Epidermal melanocyte (primary cell): ENCODE results near the gene VWA2.

Experiments used
- DNase-seq: peaks from one replicate; pipeline ENCODE4 v3.0.0; 2011; ENCODE audit warnings: low spot score; ENCODE audit not compliant: insufficient read length

Gene VWA2

GRCh38 chr10:114239117-114239993 is at the start of gene VWA2:
TSS of gene VWA2 (plus strand) at chr10:114239254. CDS start at chr10:114248714, 9,460 bp downstream.
- DNase-seq = no peak

- DNase-seq = no peak
These were observed 49.4 kb upstream of the VWA2 start for GRCh38 chr10:114189700-114190099.

- DNase-seq = no peak
These were observed 44.0 kb upstream of the VWA2 start for GRCh38 chr10:114195079-114195478.

GRCh38 chr10:114199239-114199638 is 39.8 kb upstream of the VWA2 start:
- DNase-seq = no peak

- no peak for DNase-seq
These were observed 36.2 kb upstream of the VWA2 start for GRCh38 chr10:114202812-114203211.

- no peak for DNase-seq
These were observed 32.2 kb upstream of the VWA2 start for GRCh38 chr10:114206902-114207301.

GRCh38 chr10:114207349-114207748 is 31.7 kb upstream of the VWA2 start:
- DNase-seq = no peak

GRCh38 chr10:114208351-114208750 is 30.7 kb upstream of the VWA2 start:
- DNase-seq = no peak

GRCh38 chr10:114212153-114212552 is 26.9 kb upstream of the VWA2 start:
- DNase-seq = no peak

- DNase-seq = no peak
These were observed 24.0 kb upstream of the VWA2 start for GRCh38 chr10:114215033-114215432.

- DNase-seq = no peak
These were observed 18.8 kb upstream of the VWA2 start for GRCh38 chr10:114220281-114220680.

GRCh38 chr10:114221235-114221634 is 17.8 kb upstream of the VWA2 start:
- no peak for DNase-seq

GRCh38 chr10:114223066-114223465 is 16.0 kb upstream of the VWA2 start:
- DNase-seq = no peak

GRCh38 chr10:114228156-114228555 is 10.9 kb upstream of the VWA2 start:
- no peak for DNase-seq

- DNase-seq = no peak
These were observed 6.4 kb upstream of the VWA2 start for GRCh38 chr10:114232561-114233176.

GRCh38 chr10:114233482-114233881 is 5.6 kb upstream of the VWA2 start:
- no peak for DNase-seq

GRCh38 chr10:114234132-114234531 is 4.9 kb upstream of the VWA2 start:
- no peak for DNase-seq

- no peak for DNase-seq
These were observed 916 bp downstream of the VWA2 start for GRCh38 chr10:114239994-114240345.

GRCh38 chr10:114242235-114242634 is 3.2 kb downstream of the VWA2 start:
- no peak for DNase-seq

- no peak for DNase-seq
These were observed 4.6 kb downstream of the VWA2 start for GRCh38 chr10:114243661-114244060.

- DNase-seq = no peak
These were observed 5.1 kb downstream of the VWA2 start for GRCh38 chr10:114244126-114244525.

GRCh38 chr10:114245121-114245791 is 6.2 kb downstream of the VWA2 start:
- DNase-seq = no peak
